Trophoblast cell (in vitro differentiated cells and primary cell): ENCODE results near the gene AUTS2.

Source experiments
- DNase-seq, 2 donors: peaks; one replicate each; pipeline ENCODE4 v3.0.0-alpha.2; 2016
- H2AFZ ChIP-seq: 2 replicates; pipeline ENCODE4 v1.6.1; 2013; ENCODE audit warnings: low read length, moderate library complexity, mild to moderate bottlenecking; ENCODE audit not compliant: insufficient read depth, poor library complexity
- H2AK5ac ChIP-seq: 2 replicates; pipeline ENCODE4 v1.6.1; 2013; ENCODE audit warnings: mild to moderate bottlenecking, low read length
- H2BK120ac ChIP-seq: 2 replicates; pipeline ENCODE4 v1.6.1; 2013; ENCODE audit warnings: low read length, mild to moderate bottlenecking, moderate library complexity; ENCODE audit not compliant: insufficient read depth, poor library complexity
- H2BK12ac ChIP-seq: 2 replicates; pipeline ENCODE4 v1.6.1; 2013; ENCODE audit warnings: mild to moderate bottlenecking, low read length, moderate library complexity
- H2BK5ac ChIP-seq: 2 replicates; pipeline ENCODE4 v1.6.1; 2013; ENCODE audit warnings: low read length, low read depth, moderate library complexity, mild to moderate bottlenecking; ENCODE audit not compliant: poor library complexity
- H3K14ac ChIP-seq: 2 replicates; pipeline ENCODE4 v1.6.1; 2013; ENCODE audit warnings: mild to moderate bottlenecking, low read length
- H3K18ac ChIP-seq: 2 replicates; pipeline ENCODE4 v1.6.1; 2013; ENCODE audit warnings: mild to moderate bottlenecking, low read length
- H3K23ac ChIP-seq: 2 replicates; pipeline ENCODE4 v1.6.1; 2013; ENCODE audit warnings: low read length
- H3K27ac ChIP-seq: 2 replicates; pipeline ENCODE4 v1.5.1; 2013; ENCODE audit warnings: low read depth, mild to moderate bottlenecking, inconsistent platforms, low read length, moderate library complexity
- H3K27me3 ChIP-seq: 2 replicates; pipeline ENCODE4 v1.6.1; 2013; ENCODE audit warnings: inconsistent platforms, mild to moderate bottlenecking, low read length, moderate library complexity; ENCODE audit not compliant: insufficient read depth
- H3K36me3 ChIP-seq, 2 experiments: 1 replicate in 1 of 2; 2 replicates in 1 of 2; pipeline ENCODE4 v1.6.1; 2013; ENCODE audit warnings: low read length in 2 of 2, mild to moderate bottlenecking in 2 of 2, moderate library complexity in 1 of 2; ENCODE audit not compliant: insufficient read depth in 2 of 2, control insufficient read depth in 1 of 2
- H3K4ac ChIP-seq: 2 replicates; pipeline ENCODE4 v1.6.1; 2013; ENCODE audit warnings: low read depth, mild to moderate bottlenecking, low read length, moderate library complexity
- H3K4me1 ChIP-seq, 2 experiments: 1 replicate in 1 of 2; 2 replicates in 1 of 2; pipeline ENCODE4 v1.6.1; 2013; ENCODE audit warnings: low read length in 2 of 2, mild to moderate bottlenecking in 2 of 2, moderate library complexity in 1 of 2; ENCODE audit not compliant: insufficient read depth in 2 of 2, control insufficient read depth in 1 of 2
- H3K4me2 ChIP-seq: 2 replicates; pipeline ENCODE4 v1.6.1; 2013; ENCODE audit warnings: inconsistent platforms, mild to moderate bottlenecking, low read length, moderate library complexity
- H3K4me3 ChIP-seq: 2 replicates; pipeline ENCODE4 v1.5.1; 2013; ENCODE audit warnings: mild to moderate bottlenecking, low read depth, low read length, inconsistent platforms
- H3K79me1 ChIP-seq: one replicate; pipeline ENCODE4 v1.6.1; 2013; ENCODE audit warnings: low read length
- H3K79me2 ChIP-seq: 2 replicates; pipeline ENCODE4 v1.6.1; 2013; ENCODE audit warnings: low read length, mild to moderate bottlenecking; ENCODE audit not compliant: control insufficient read depth, insufficient read depth, poor library complexity
- H3K9ac ChIP-seq: 2 replicates; pipeline ENCODE4 v1.6.1; 2013; ENCODE audit warnings: mild to moderate bottlenecking, low read length
- H3K9me3 ChIP-seq: 2 replicates; pipeline ENCODE4 v1.6.1; 2013; ENCODE audit warnings: low read depth, mild to moderate bottlenecking, control low read depth, inconsistent platforms, low read length; ENCODE audit not compliant: insufficient read depth
- H4K12ac ChIP-seq: 2 replicates; pipeline ENCODE4 v1.6.1; 2013; ENCODE audit warnings: low read depth, mild to moderate bottlenecking, low read length, moderate library complexity
- H4K8ac ChIP-seq: 2 replicates; pipeline ENCODE4 v1.6.1; 2013; ENCODE audit warnings: low read depth, mild to moderate bottlenecking, low read length, moderate library complexity
- H4K91ac ChIP-seq: one replicate; pipeline ENCODE4 v1.6.1; 2013; ENCODE audit warnings: low read depth, mild to moderate bottlenecking, low read length, moderate library complexity
- WGBS: extraction: QIAGEN DNeasy Blood & Tissue Kit; methylation state at CpG from one replicate; pipeline ENCODE4 v1.1.7; 2013; ENCODE audit warnings: missing lambda C conversion rate; ENCODE audit not compliant: insufficient read length, insufficient coverage; ENCODE audit errors: extremely low coverage; 5-methylcytosine and 5-hydroxymethylcytosine counted together

AUTS2 gene

GRCh38 chr7:69912141-69912540 lies 313.9 kb downstream of the AUTS2 start:
- Histone ChIP-seq H3K79me1 (no peaks in the 10 kb centered on the region), H3K9ac (no peak overlapping the region), H3K18ac (no peak overlapping the region), H3K9me3 (peaks cover 3% of the 10 kb centered on the region), H3K36me3 (no peaks in the 10 kb centered on the region), H3K27ac (no peak overlapping the region), H3K27me3 (no peaks in the 10 kb centered on the region), H2BK12ac (no peak overlapping the region), H3K4me2 (no peak overlapping the region), H2BK120ac (no peak overlapping the region), H2AFZ (no peak overlapping the region), H2BK5ac (no peak overlapping the region), H3K4me1 (no peaks in the 10 kb centered on the region), H4K8ac (no peak overlapping the region), H3K4me3 (no peak overlapping the region), H2AK5ac (no peak overlapping the region), H4K91ac (no peak overlapping the region), H4K12ac (no peak overlapping the region), H3K79me2 (no peaks in the 10 kb centered on the region), H3K4ac (no peak overlapping the region), H3K14ac (no peak overlapping the region), H3K23ac (no peak overlapping the region)
- DNase-seq = no peak
- no CpG with 5 or more reads among the region's 6 CpGs for WGBS

- H3K9ac ChIP-seq = no peak overlapping the region
- H4K91ac ChIP-seq = no peak overlapping the region
- no peaks in the 10 kb centered on the region for H3K4me1 ChIP-seq
- no peak overlapping the region for H3K18ac ChIP-seq
- no peaks in the 10 kb centered on the region for H3K79me1 ChIP-seq
- peaks cover 3% of the 10 kb centered on the region for H3K9me3 ChIP-seq
- no peak overlapping the region for H2AK5ac ChIP-seq
- H3K36me3 ChIP-seq = no peaks in the 10 kb centered on the region
- no peak overlapping the region for H2AFZ ChIP-seq
- no peak overlapping the region for H3K23ac ChIP-seq
- H2BK5ac ChIP-seq = no peak overlapping the region
- no peak overlapping the region for H3K27ac ChIP-seq
- H2BK120ac ChIP-seq = no peak overlapping the region
- no peak for DNase-seq
- H3K4me3 ChIP-seq = no peak overlapping the region
- WGBS = no CpG with 5 or more reads among the region's 1 CpG
- H3K14ac ChIP-seq = no peak overlapping the region
- no peak overlapping the region for H4K12ac ChIP-seq
- no peak overlapping the region for H2BK12ac ChIP-seq
- H3K79me2 ChIP-seq = no peaks in the 10 kb centered on the region
- no peak overlapping the region for H3K4ac ChIP-seq
- H4K8ac ChIP-seq = no peak overlapping the region
- no peak overlapping the region for H3K4me2 ChIP-seq
- no peaks in the 10 kb centered on the region for H3K27me3 ChIP-seq
Observed at GRCh38 chr7:69912846-69913245, 314.6 kb downstream of the AUTS2 start.

GRCh38 chr7:69919426-69920111 lies 321.3 kb downstream of the AUTS2 start:
- no CpG with 5 or more reads among the region's 4 CpGs for WGBS
- Histone ChIP-seq H3K79me2 (no peaks in the 10 kb centered on the region), H3K14ac (no peak overlapping the region), H3K18ac (no peak overlapping the region), H2AK5ac (no peak overlapping the region), H3K23ac (no peak overlapping the region), H3K27me3 (no peaks in the 10 kb centered on the region), H3K36me3 (no peaks in the 10 kb centered on the region), H3K4me1 (no peaks in the 10 kb centered on the region), H2AFZ (no peak overlapping the region), H3K79me1 (no peaks in the 10 kb centered on the region), H3K9ac (no peak overlapping the region), H4K12ac (no peak overlapping the region), H4K8ac (no peak overlapping the region), H3K4me3 (no peak overlapping the region), H2BK120ac (no peak overlapping the region), H2BK12ac (no peak overlapping the region), H3K27ac (no peak overlapping the region), H3K4me2 (no peak overlapping the region), H2BK5ac (no peak overlapping the region), H4K91ac (no peak overlapping the region), H3K4ac (no peak overlapping the region), H3K9me3 (no peaks in the 10 kb centered on the region)
- DNase-seq = no peak

- Histone ChIP-seq H3K4me2 (no peak overlapping the region), H3K27me3 (no peaks in the 10 kb centered on the region), H3K27ac (no peak overlapping the region), H4K12ac (no peak overlapping the region), H3K4me3 (no peak overlapping the region), H2BK120ac (no peak overlapping the region), H3K9ac (no peak overlapping the region), H3K4ac (no peak overlapping the region), H3K23ac (no peak overlapping the region), H3K36me3 (no peaks in the 10 kb centered on the region), H3K18ac (no peak overlapping the region), H3K14ac (no peak overlapping the region), H2AK5ac (no peak overlapping the region), H3K79me1 (no peaks in the 10 kb centered on the region), H3K9me3 (no peaks in the 10 kb centered on the region), H2BK12ac (no peak overlapping the region), H2AFZ (no peak overlapping the region), H2BK5ac (no peak overlapping the region), H4K8ac (no peak overlapping the region), H3K4me1 (no peaks in the 10 kb centered on the region), H3K79me2 (no peaks in the 10 kb centered on the region), H4K91ac (no peak overlapping the region)
- DNase-seq = no peak
- WGBS = no CpG with 5 or more reads among the region's 3 CpGs
Observed at GRCh38 chr7:69920797-69921196, 322.5 kb downstream of the AUTS2 start.
